Lower leg skin (tissue), 3 donors: ENCODE data around the gene POGLUT3.

Experiments used
- CTCF ChIP-seq, 3 donors: fragments of 450-650 bp; IDR thresholded peaks; one replicate each; pipeline ENCODE4 v1.5.1; 2016; ENCODE audit warnings: antibody characterized with exemption in 3 of 3, mild to moderate bottlenecking in 3 of 3, moderate library complexity in 2 of 3
- POLR2A ChIP-seq, 2 donors: fragments of 450-650 bp; IDR thresholded peaks; one replicate each; pipeline ENCODE4 v1.6.1; 2016 to 2017; ENCODE audit warnings: antibody characterized with exemption in 2 of 2, mild to moderate bottlenecking in 1 of 2, moderate library complexity in 1 of 2

GRCh38 chr11:108494182-108494581 is 4.0 kb downstream of the POGLUT3 start:
- TF ChIP-seq CTCF (IDR thresholded peaks at IDR 0.05) (no peak), POLR2A (IDR thresholded peaks at IDR 0.05) (no peak)
